ENCODE results near the gene CD320.

DNA sequence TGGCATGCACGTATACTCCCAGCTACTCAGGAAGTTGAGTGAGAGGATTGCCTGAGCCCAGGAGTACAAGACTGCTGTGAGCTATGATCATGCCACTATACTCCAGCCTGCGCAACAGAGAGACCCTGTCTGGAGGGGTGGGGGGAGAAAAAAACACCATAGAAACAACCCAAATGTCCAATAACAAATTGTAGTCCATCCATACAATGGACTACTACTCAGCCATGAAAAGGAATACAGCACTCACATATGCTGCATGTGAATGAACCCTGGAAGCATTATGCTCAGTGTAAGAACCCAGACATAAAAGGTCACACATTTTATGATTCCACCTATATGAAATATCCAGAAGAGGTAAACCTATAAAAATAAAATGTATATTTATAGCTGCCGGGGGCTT, 42.3 kb downstream of the CD320 start:
- TF ChIP-seq, protein P1, sequence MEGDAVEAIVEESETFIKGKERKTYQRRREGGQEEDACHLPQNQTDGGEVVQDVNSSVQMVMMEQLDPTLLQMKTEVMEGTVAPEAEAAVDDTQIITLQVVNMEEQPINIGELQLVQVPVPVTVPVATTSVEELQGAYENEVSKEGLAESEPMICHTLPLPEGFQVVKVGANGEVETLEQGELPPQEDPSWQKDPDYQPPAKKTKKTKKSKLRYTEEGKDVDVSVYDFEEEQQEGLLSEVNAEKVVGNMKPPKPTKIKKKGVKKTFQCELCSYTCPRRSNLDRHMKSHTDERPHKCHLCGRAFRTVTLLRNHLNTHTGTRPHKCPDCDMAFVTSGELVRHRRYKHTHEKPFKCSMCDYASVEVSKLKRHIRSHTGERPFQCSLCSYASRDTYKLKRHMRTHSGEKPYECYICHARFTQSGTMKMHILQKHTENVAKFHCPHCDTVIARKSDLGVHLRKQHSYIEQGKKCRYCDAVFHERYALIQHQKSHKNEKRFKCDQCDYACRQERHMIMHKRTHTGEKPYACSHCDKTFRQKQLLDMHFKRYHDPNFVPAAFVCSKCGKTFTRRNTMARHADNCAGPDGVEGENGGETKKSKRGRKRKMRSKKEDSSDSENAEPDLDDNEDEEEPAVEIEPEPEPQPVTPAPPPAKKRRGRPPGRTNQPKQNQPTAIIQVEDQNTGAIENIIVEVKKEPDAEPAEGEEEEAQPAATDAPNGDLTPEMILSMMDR (conservative IDR thresholded peaks at IDR 0.05; ENCODE audit: low read depth, low read length), result no peak
- TF ChIP-seq EZH2 (IDR thresholded peaks at IDR 0.05; ENCODE audit: borderline replicate concordance, low read depth, low read length, poor library complexity, severe bottlenecking), result no peak

Measured in A673 (cell line).